GM21825 (cell line): ENCODE measurements around the gene LIF.

Experiments
- ATAC-seq: cut with Tn5 transposase; IDR thresholded peaks from one replicate; pipeline ENCODE4 v1.9.1; 2021; ENCODE audit warnings: mild to moderate bottlenecking, moderate library complexity; ENCODE audit not compliant: unreplicated experiment

The LIF gene

DNA sequence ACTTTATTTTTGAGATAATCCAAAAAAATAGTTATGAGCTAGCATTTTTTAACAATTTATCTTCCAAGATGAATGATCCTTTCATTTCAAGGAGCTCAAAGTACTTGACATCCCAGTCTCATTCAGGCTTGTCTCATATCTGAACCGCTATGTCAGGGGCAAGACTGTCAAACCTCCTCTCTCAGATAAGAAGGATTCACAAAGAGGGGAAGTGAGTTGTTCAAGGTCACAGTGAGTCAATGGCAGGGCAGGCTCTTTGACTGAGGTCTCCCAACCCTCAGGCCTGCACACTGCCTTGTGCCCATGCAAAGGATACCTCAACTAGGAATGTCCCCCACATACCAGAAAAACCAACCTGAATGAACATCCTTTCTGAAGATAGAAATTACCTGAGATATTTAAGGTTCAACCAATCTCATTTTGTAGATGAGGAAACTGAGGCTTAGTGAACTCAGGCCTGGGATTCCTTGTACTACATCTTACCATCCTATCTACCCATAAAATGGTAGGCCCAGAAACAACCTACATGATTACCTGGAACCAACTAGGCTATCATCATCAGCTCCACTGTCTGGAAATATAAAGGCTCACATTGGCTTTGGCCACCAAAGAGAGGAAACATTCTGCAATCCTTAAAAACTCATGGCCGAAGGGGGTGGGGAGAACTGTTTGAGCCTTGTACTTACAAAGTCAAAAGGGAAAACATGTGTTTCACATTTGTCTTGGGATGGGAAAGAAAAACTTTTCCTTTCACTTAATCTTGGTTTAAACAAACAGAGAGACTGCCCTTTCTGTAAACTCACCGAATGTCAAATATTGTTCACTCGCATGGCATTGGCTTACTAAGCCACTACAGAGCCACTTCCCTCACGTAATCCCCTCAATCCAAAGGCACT is 51.1 kb downstream of the LIF start:
- no peak for ATAC-seq

DNA sequence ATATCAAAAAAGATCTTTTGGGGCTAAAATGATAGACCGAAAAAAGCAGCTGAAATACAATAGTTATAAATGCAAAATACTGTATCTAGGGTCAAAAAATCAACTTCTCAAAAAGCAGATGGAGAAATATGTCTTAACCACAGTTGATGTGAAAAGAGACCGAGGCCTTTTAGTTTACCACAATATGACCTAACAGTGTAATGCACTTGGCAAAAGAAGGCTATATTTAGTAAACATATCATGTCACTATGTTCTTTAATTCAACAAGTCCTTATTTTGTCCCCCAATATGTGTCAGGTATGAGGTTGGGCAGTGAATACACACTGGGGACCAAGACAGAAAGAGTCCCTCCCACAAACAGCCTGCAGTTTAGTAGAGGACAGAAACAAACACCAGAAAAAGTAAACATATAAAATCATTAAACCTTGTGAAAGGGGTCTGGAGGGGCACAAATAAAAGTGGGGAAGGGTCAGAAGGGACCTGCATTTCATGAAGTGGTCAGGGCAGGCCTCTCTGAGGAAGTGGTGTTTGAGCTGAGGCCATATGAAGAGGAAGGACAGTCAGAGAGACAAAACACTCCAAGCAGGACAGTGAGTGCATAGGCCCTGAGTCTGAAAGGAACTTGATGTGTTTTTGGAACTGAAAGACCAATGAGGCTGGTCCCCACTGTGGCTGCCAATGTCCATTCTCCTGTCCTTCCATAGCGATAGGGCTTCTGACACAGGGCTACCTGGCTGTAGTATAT is 53.4 kb downstream of the LIF start:
- ATAC-seq, result no peak

DNA sequence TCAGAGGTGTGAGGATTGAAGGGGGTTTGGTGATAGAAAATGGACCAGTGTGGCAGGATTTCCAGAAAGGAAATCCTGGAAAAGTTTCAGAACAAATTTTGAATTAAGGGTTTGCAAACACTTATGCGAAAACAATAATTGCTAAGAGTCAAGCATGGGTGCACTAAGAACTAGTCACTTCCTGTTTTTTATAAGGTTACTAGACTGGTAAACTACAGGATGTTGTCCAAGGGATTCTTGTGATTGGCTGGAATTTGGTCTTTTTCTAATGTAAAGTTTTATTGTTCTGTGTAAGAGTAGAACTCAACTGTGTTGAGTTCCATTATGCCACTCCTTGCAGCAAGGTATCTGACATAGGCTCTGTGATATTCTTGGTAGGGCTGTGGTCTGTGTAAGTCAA is 54.1 kb downstream of the LIF start:
- ATAC-seq, result no peak

DNA sequence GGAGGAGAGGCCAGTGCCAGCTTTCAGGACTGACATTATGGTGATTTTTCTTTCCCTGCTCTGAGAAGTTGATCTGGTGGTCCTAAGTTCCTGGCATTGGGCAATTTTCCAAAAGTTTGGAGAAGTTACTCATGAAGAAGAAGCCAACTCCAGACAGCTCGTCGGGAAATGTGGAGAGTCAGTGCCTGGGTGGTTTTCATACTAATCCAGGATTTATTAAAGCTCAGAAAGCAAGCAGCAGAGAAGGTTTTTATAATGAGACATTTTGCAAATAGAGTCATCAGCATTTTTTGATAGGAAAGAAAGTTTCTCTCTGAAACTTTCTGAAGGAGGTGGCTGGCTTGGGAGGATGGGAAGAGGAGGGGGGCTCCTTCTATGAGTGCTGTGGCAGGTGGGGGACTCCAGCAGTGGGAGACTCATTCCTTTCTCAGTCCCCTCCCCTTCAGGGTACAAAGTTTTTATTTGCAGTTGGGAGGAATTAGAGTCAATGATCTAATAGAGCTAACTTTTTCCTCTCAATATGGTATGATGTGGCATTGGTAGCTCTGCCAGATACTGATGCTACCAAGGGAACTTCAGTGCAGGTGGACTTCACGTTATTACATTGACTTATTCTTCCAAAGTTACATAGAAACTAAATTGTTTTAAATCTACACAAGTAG is 55.4 kb downstream of the LIF start:
- no peak for ATAC-seq

DNA sequence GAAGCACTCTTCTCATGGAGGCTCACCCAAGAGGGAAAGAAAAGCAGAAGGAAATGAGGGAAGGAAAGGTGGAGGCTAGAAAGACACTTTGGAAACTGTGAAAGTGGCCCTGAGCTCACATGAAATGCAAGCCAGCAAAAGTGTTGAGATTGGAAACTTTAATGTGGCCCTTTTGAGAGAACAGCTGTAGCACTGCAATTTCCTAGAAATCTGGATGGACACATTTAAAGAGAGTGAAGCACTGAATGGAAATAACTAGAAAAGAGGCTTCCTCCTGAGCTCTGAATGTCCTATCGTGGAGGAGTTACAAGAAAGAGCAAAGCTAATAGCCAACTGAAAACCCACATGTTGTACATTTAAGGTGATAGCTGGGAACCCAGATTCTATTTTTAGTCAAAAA is 56.0 kb downstream of the LIF start:
- ATAC-seq, result no peak
